Heart right ventricle (tissue), 16 donors: ENCODE data around the gene SMURF1. TPM values are rescaled to one million over a fixed set of nuclear protein-coding genes. Genes with fewer than 3 reads are reported as not detected.

Experiments used
- ATAC-seq, 8 donors: fragments of 200-7000 bp; cut with Tn5 transposase; one replicate each; pipeline ENCODE4 v1.9.1; 2020; ENCODE audit warnings: mild to moderate bottlenecking in 8 of 8, moderate library complexity in 8 of 8, moderate number of reproducible peaks in 1 of 8
- DNase-seq, 2 donors: peaks; one replicate each; pipeline ENCODE4 v3.0.0-alpha.2; 2020
- H3K27ac ChIP-seq, 10 donors: fragments of 200-600 bp; sonication (generic) in 2 of 10; one replicate each; pipeline versions ENCODE4 v1.5.0 to v1.8.0; 2020 to 2022; ENCODE audit warnings: mild to moderate bottlenecking in 3 of 10
- H3K27me3 ChIP-seq, 7 donors: fragments of 200-600 bp; one replicate each; pipeline ENCODE4 v1.8.0; 2021 to 2022; ENCODE audit warnings: mild to moderate bottlenecking in 2 of 7
- H3K36me3 ChIP-seq, 9 donors: fragments of 200-600 bp; sonication (generic) in 1 of 9; one replicate each; pipeline versions ENCODE4 v1.5.0 to v1.8.0; 2020 to 2022; ENCODE audit warnings: mild to moderate bottlenecking in 2 of 9
- H3K4me1 ChIP-seq, 9 donors: fragments of 200-600 bp; sonication (generic) in 1 of 9; one replicate each; pipeline versions ENCODE4 v1.5.0 to v1.8.0; 2020 to 2022; ENCODE audit warnings: mild to moderate bottlenecking in 4 of 9
- H3K4me3 ChIP-seq, 10 donors: fragments of 200-600 bp; sonication (generic) in 2 of 10; one replicate each; pipeline versions ENCODE4 v1.5.0 to v1.8.0; 2020 to 2022; ENCODE audit warnings: mild to moderate bottlenecking in 7 of 10, moderate library complexity in 2 of 10
- H3K9me3 ChIP-seq, 11 donors: fragments of 200-600 bp in 10 of 11; sonication (generic) in 2 of 11; one replicate each; pipeline versions ENCODE4 v1.5.0 to v1.8.0; 2013 to 2022; ENCODE audit warnings: mild to moderate bottlenecking in 2 of 11, control low read depth in 1 of 11, moderate library complexity in 1 of 11
- WGBS, 2 donors: extraction: QIAGEN DNeasy Blood & Tissue Kit; methylation state at CpG; one replicate each; pipeline ENCODE4 v1.1.7; 2013; ENCODE audit warnings: inconsistent platforms in 1 of 2; 5-methylcytosine and 5-hydroxymethylcytosine counted together
- intact Hi-C, 10 donors: fragments of 100-400 bp; cut with DNase I; formaldehyde crosslinking; loops; one replicate each; pipeline versions ENCODE4 v1.11.1 to v1.14.2; 2022
- polyA plus RNA-seq, 2 donors: library from polyadenylated mRNA; stranded (reverse); fragments of 200-250 nt; gene quantifications; one replicate each; pipeline ENCODE4 v1.2.3, GENCODE V29; 2013
- total RNA-seq, 10 donors: library from RNA; stranded (reverse); fragmentation: NEBNext Ultra II Directional in 3 of 10; extraction: Animal tissue kit (Norgen Biotek cat#: 25700) in 3 of 10; gene quantifications; one replicate each; pipeline versions ENCODE4 v1.2.1 to v1.2.4, GENCODE V29; 2021 to 2023
- TF ChIP-seq, protein P1 (sequence below), 9 donors: fragments of 200-600 bp; sonication (generic) in 2 of 9; IDR thresholded peaks; one replicate each; pipeline versions ENCODE4 v1.5.0 to v1.8.0; 2021 to 2022; ENCODE audit warnings: antibody characterized with exemption in 9 of 9, mild to moderate bottlenecking in 5 of 9, moderate library complexity in 1 of 9
- donor health status: Arrhythmogenic right ventricular cardiomyopathy.
- donor health status: ischemic (EF 13 %, LVEDD 7.1; RV severe dilation, severe dysfunction).
- donor health status: healthy with polysubstance abuse.
- donor health status: DM: no; HTN: yes; CAD: no.
- donor health status: DM: no; HTN: no; CAD: no.
- donor health status: ischemic (EF 25% LVEDD 6.9; RV normal size, moderate dysfunction).
- donor health status: ischemic (EF 25% LVEDD 5.7; RV mildly dilated, moderate dysfunction).
- donor health status: healthy.
- donor health status: DM: yes; HTN: yes; CAD: no.
- donor health status: Ischemic cardiomyopathy.
- donor health status: ischemic (EF 35%, LVEDD 5.7; RV mildly dilated, moderate dysfunction).
- donor health status: nonischemic (EF 11% LVEDD 7.7; RV severe dilation, severe dysfunction).
- donor health status: DM: yes; HTN: yes; CAD: no.
- donor health status: PGD.
- donor health status: ischemic (EF 29% LVEDD 5.4; RV normal size, mild dysfunction).
- donor health status: nonischemic (EF 23%, LVEDD 6.1; RV moderate dilation, normal function).

The SMURF1 gene
- total and polyA plus RNA-seq, 12 donors: 4.2 to 14.7 (median 10.8) TPM

DNA sequence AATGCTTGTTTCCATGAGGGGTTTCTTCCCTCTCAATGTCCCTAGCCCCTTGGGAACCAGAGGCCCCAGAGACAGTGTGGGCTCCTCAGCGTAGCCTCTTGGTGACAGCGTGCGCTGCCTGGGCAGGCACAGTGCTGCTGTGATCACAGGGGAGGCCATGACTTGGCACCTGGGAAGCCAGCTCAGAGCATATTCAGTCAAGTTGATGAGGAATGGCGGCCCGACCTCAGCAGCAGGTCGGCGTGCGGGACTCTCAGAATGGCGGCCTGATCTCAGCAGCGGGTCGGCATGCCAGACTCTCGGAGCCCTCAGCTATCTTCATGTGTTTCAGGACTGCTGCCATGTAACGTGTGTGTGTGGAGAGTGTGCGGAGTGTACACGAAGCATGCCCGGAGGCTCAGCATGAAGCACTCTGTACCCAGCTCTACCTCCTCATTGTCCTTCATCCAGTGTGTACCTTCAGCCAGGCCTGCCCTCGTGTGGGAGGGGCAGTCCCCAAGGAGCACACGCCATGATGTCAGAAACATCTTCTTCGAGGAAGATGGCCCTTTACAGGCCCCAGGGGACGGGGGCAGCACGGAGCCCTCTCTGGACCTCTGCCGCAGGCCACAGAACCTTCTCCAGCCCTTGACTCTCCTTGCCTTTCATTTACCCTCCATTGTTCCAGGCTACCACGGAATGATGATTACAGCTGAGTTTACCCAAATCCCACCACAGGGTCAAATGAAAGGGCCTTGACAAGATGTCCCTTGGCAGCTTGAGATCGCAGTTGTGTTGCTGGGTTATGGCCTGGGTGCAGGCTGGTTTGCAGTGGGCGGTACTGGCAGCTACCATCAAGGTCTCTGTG is 130.4 kb downstream of the SMURF1 start:
- WGBS, 2 donors: 94 to 95% methylated on average over 25 of the region's 25 CpGs
- Histone ChIP-seq H3K9me3 (no peaks in the 10 kb centered on the region), H3K27ac (no peak overlapping the region), H3K27me3 (no peaks in the 10 kb centered on the region), H3K4me3 (no peak overlapping the region), H3K4me1 (peaks cover 0 to 4% (median 0%) of the 10 kb centered on the region in 9 donors), H3K36me3 (peaks cover 0 to 84% (median 64%) of the 10 kb centered on the region in 9 donors)
- TF ChIP-seq, protein P1, sequence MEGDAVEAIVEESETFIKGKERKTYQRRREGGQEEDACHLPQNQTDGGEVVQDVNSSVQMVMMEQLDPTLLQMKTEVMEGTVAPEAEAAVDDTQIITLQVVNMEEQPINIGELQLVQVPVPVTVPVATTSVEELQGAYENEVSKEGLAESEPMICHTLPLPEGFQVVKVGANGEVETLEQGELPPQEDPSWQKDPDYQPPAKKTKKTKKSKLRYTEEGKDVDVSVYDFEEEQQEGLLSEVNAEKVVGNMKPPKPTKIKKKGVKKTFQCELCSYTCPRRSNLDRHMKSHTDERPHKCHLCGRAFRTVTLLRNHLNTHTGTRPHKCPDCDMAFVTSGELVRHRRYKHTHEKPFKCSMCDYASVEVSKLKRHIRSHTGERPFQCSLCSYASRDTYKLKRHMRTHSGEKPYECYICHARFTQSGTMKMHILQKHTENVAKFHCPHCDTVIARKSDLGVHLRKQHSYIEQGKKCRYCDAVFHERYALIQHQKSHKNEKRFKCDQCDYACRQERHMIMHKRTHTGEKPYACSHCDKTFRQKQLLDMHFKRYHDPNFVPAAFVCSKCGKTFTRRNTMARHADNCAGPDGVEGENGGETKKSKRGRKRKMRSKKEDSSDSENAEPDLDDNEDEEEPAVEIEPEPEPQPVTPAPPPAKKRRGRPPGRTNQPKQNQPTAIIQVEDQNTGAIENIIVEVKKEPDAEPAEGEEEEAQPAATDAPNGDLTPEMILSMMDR (IDR thresholded peaks at IDR 0.05): no peak
- intact Hi-C loops: no loop called here
- ATAC-seq: no peak
- no peak for DNase-seq

DNA sequence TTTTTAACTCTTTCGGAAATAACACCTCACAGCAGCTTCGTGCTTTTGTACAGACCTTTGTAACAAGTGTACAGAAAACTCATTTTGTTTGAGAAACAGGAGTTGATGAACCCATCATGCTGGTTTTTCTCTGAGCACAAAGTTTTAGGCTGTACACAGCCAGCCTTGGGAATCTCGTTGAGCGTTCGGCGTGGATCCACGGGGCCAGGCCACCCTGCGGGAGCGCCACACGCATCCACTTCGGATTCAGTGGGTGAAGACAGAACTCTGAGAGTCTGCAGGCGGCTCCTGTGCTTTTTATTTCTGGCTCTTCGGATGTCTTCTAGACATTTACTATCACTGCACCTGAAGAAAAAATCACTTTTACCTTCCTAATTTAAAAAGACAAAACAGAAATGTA is 131.2 kb downstream of the SMURF1 start:
- DNase-seq (no peak), ATAC-seq (no peak)
- Histone ChIP-seq H3K4me1 (peaks cover 0 to 4% (median 0%) of the 10 kb centered on the region in 9 donors), H3K27ac (no peak overlapping the region), H3K36me3 (peaks cover 0 to 91% (median 70%) of the 10 kb centered on the region in 9 donors), H3K4me3 (no peak overlapping the region), H3K9me3 (no peaks in the 10 kb centered on the region), H3K27me3 (no peaks in the 10 kb centered on the region)
- 94% methylated on average over 13 of the region's 13 CpGs for WGBS, 2 donors
- TF ChIP-seq, protein P1 (IDR thresholded peaks at IDR 0.05): no peak
- intact Hi-C loops: no loop called here

DNA sequence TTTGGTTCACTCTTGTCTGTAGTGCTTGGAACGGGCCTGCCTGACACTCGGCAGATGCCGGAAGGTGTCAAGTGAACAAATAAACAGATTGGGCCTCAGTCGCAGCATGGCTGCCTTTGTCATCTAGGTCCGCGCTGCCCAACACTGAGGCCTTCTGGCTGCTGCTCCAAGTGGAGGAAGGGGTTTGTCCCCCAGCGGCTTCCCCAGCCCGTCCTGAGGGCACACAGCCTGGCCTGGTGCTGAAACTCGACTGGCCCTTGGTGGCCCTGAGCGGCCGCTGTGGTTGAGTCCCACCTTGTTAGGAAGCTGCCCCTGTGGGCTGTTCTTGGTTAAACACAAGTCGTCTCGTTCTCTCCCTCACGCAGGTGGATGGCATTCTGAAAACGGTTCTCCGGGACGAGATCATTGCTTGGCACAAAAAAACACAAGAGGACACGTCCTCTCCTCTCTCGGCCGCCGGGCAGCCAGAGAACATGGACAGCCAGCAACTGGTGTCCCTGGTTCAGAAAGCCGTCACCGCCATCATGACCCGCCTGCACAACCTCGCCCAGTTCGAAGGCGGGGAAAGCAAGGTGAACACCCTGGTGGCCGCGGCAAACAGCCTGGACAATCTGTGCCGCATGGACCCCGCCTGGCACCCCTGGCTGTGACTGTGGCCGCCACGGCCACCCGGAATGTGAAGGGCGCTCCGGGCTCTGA is 132.1 kb downstream of the SMURF1 start:
- H3K27me3 ChIP-seq: no peaks in the 10 kb centered on the region
- 93 to 97% methylated on average over 36 of the region's 36 CpGs for WGBS, 2 donors
- TF ChIP-seq, protein P1 (IDR thresholded peaks at IDR 0.05): no peak
- no peaks in the 10 kb centered on the region for H3K4me1 ChIP-seq
- ATAC-seq (no peak), DNase-seq (no peak)
- no peak overlapping the region for H3K4me3 ChIP-seq
- intact Hi-C loops: no loop called here
- peaks cover 0 to 98% (median 77%) of the 10 kb centered on the region in 9 donors for H3K36me3 ChIP-seq
- no peak overlapping the region for H3K27ac ChIP-seq
- no peaks in the 10 kb centered on the region for H3K9me3 ChIP-seq

DNA sequence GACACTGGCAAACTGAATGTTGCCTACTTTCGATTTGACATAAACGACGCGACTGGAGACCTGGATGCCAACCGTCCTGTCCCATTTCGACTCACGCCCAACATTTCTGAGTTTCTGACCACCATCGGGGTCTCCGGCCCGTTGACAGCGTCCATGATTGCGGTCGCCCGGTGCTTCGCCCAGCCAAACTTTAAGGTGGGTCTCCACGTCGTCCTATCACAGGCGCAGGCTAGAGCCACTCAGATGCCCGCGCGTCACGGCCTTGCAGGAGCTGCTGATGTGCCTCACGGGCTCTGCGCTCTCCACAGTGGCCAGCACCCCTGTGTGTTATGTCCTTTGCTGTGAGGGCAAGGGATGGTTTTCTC is 132.6 kb downstream of the SMURF1 start:
- Histone ChIP-seq H3K27ac (no peak overlapping the region), H3K4me1 (no peaks in the 10 kb centered on the region), H3K36me3 (peaks cover 0 to 100% (median 82%) of the 10 kb centered on the region in 9 donors), H3K4me3 (no peak overlapping the region), H3K27me3 (no peaks in the 10 kb centered on the region), H3K9me3 (no peaks in the 10 kb centered on the region)
- intact Hi-C loops: no loop called here
- WGBS, 2 donors: 98 to 99% methylated on average over 24 of the region's 24 CpGs
- ATAC-seq (no peak), DNase-seq (no peak)
- TF ChIP-seq, protein P1 (IDR thresholded peaks at IDR 0.05): no peak
